Ovary (tissue), 3 donors: ENCODE measurements around the gene FABP3.

Experiments used
- CTCF ChIP-seq, 3 donors: fragments of 450-650 bp in 2 of 3; fragments of 200-600 bp in 1 of 3; IDR thresholded peaks; one replicate each; pipeline versions ENCODE4 v1.5.1 to v1.8.0; 2016 to 2022; ENCODE audit warnings: antibody characterized with exemption in 3 of 3, mild to moderate bottlenecking in 1 of 3
- POLR2A ChIP-seq: fragments of 450-650 bp; IDR thresholded peaks from one replicate; pipeline ENCODE4 v1.6.1; 2017; ENCODE audit warnings: antibody characterized with exemption, mild to moderate bottlenecking, moderate library complexity
- donor health status: DM: no; HTN: no; CAD: no.

DNA sequence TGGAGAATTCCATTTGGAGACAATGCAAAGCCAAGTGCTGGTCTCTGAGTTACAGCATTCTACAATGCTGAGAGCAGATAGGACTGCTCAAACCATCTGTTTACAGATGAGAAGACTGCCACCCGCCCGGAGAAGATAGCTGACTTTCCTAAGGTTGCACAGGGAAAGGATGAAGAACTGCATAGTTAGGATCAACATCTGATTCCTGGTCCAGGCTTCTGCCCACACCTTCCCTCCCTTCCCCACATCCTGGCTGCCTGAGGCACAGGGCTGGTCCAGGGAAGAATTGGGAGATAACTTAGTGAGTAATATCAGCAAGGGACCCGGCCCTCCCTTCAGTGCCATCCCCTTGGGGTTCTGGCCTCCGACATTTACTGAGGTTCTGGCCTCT, 42.1 kb upstream of the FABP3 start:
- TF ChIP-seq POLR2A (no peak), CTCF (IDR thresholded peaks at IDR 0.05) (no peak)
